Measurements from ENCODE around the gene FOSB.

GRCh38 chr19:45506246-45506988, 38.6 kb downstream of the FOSB start:
- TF ChIP-seq CTCF (IDR thresholded peaks at IDR 0.05) = peak; percentile 41 to 66 (median 51)
- TF ChIP-seq EP300 (IDR thresholded peaks at IDR 0.05) = no peak
- peak; percentile 87 for TF ChIP-seq POLR2A (IDR thresholded peaks at IDR 0.05; ENCODE audit: low read depth)

Measured in esophagus muscularis mucosa (tissue), 4 donors.